ENCODE data around the gene CIDEC.

DNA sequence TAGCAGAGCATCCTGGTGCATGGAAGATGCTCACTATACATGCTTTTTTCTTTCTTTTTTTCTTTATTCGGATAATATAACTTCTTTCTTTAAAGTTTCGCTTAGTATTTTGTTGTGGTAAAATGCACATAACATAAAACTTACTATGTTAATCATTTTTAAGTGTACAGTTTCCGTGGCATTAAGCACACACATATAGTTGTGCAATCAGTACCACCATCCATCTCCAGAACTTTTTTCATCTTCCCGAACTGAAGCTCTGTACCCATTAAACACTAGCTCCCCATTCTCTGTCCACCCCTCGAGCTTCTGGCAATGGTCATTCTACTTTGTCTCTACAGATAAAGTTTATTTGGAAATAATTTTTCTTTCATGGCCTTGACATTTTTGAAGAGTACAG, 9.4 kb upstream of the CIDEC start:
- TF ChIP-seq CTCF (IDR thresholded peaks at IDR 0.05) (no peak), ZFX (IDR thresholded peaks at IDR 0.05; ENCODE audit: borderline replicate concordance) (no peak)
